Muscle layer of colon (tissue), 2 donors: Measurements from ENCODE around the gene IGFBP5.
A peak's percentile ranks its signal among the peaks of the same experiment; 100 is the strongest.

Experiments used
- H3K27ac ChIP-seq: one replicate; pipeline ENCODE4 v1.7.0; 2013; ENCODE audit warnings: low read depth, mild to moderate bottlenecking, low read length, moderate library complexity
- H3K27me3 ChIP-seq, 2 donors: one replicate each; pipeline ENCODE4 v1.7.0; 2013; ENCODE audit warnings: low read length in 2 of 2, mild to moderate bottlenecking in 2 of 2; ENCODE audit not compliant: insufficient read depth in 2 of 2, control insufficient read depth in 1 of 2
- H3K36me3 ChIP-seq: one replicate; pipeline ENCODE4 v1.7.0; 2013; ENCODE audit warnings: mild to moderate bottlenecking, low read length; ENCODE audit not compliant: insufficient read depth
- H3K4me1 ChIP-seq: one replicate; pipeline ENCODE4 v1.7.0; 2013; ENCODE audit warnings: mild to moderate bottlenecking, low read length; ENCODE audit not compliant: insufficient read depth
- H3K4me3 ChIP-seq, 2 donors: one replicate each; pipeline ENCODE4 v1.7.0; 2013; ENCODE audit warnings: low read length in 2 of 2, low read depth in 1 of 2, mild to moderate bottlenecking in 1 of 2, moderate library complexity in 1 of 2
- H3K9ac ChIP-seq: one replicate; pipeline ENCODE4 v1.7.0; 2013; ENCODE audit warnings: low read length
- H3K9me3 ChIP-seq: one replicate; pipeline ENCODE4 v1.7.0; 2013; ENCODE audit warnings: mild to moderate bottlenecking, low read length
- donor health status: abdominal sarcoma.
- donor health status: Adenocarcinoma of cecum.

IGFBP5 gene

DNA sequence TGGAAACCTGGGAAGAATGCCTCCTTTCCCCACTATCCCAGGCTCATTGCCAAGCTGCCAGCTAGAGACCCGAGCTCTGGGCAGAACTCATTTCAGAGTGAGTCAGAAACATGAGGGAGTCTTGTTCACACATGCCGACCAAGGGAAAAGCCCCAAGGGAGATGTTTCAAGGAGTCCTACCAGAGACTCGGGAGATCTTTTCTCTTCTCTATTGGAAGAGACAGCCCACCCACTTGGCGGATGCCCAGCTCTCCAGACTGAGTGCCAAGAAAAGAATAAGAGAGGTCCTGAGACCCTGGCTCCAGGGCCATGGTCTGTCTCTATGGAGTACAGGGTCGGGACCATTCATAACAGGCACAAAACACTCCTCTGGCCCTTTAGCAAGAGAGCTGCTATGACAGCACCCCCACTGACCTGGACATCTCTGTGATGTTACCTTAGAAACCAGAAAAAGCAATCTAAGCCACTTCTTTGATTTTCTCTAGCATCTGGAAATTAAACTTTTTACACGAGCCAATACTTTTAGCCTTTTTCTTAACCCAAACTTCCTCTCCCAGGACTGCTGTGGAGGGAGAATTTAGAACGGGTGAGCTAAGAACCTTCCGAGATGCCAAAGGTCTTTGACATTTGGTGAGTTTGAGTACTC lies 18.5 kb upstream of the IGFBP5 start:
- no peak overlapping the region for H3K9ac ChIP-seq

DNA sequence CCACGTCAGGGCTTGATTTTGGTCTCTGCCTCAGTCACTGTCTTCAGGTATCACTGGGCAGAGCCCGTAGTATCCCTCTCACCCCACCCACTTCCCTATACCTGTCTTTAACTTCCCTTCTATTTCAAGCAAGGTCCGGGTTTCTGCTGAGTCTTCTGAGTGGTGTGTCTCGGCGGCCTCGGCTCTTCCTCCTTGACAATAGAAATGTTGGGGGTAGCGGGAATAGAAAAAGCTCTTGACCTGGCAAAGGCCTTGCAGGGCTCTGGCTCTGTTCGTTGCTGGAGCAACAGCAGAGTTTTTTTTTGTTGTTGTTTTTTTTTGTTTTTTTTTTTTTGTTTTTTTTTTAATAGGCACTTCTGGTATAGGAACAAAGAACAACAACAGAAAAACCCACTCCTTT lies 16.0 kb upstream of the IGFBP5 start:
- Histone ChIP-seq H3K4me3 (no peak overlapping the region), H3K36me3 (no peaks in the 10 kb centered on the region), H3K9me3 (no peaks in the 10 kb centered on the region), H3K27me3 (no peaks in the 10 kb centered on the region), H3K4me1 (peaks cover 49% of the 10 kb centered on the region), H3K9ac (no peak overlapping the region), H3K27ac (peak overlapping the region; percentile 73)

More for the DNA sequence above, 18.5 kb upstream of the IGFBP5 start:
- Histone ChIP-seq H3K27me3 (no peaks in the 10 kb centered on the region), H3K4me3 (no peak overlapping the region), H3K36me3 (no peaks in the 10 kb centered on the region), H3K4me1 (peaks cover 65% of the 10 kb centered on the region), H3K9me3 (no peaks in the 10 kb centered on the region), H3K27ac (no peak overlapping the region)

DNA sequence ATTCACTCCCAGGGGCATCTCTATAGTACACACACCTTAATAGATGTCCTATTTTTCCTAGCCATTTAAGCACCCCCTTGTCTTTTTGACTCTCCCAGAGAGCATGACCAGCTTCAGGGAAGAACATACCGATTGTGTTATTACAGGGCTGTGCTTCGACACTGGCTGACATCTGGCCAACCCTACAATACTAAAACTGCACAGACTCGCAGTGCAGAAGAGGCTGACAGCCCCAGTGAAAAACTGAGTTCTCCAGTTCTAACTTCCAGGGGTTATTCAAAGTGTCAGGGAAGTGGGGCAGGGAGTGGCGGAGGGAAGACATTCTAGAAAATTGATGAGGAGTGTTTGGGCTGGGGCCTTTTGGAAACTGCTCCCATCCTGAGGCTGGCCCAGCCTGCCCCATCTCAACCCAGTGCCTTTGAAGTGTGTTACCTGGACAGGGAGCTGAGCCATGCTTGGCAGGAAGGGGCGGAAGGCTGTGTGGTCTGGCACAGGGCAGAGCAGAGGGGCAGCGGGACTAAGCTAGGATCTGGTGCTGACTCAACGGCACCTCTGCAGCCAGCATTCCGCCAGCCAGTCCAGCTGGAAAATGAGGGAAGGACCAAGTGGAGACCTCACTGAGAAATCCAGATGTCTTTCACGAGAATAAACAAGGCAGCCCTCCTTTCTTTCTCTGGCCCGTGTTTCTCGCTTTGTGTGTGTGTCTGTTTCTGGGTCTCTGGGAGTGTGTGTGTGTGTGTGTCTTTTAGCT lies 15.4 kb upstream of the IGFBP5 start:
- Histone ChIP-seq H3K4me1 (peaks cover 43% of the 10 kb centered on the region), H3K9ac (no peak overlapping the region), H3K9me3 (no peaks in the 10 kb centered on the region), H3K27me3 (no peaks in the 10 kb centered on the region), H3K27ac (peak overlapping the region; percentile 73), H3K4me3 (peak overlapping the region in 1 of 2 donors; percentile 3), H3K36me3 (no peaks in the 10 kb centered on the region)

DNA sequence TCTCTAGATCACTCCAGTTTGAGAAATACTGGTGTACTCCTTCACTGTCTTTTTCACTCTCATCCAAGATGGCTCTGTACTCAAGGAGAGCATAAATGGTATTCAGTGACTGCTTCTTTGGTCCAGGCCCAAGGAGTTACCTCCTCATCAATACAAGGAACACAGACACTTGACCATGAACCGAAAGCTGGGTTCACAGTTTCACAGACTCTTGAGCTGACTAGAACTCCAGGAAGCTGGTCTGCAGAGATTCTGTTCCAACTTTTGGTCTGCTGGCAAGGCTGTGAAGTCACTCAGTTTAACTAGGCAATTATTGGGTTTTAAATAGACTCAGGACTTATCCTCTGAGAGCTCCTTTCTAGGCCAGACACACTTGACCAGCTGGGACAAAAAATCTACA lies 7.4 kb upstream of the IGFBP5 start:
- peak overlapping the region in 1 of 2 donors; percentile 3 for H3K4me3 ChIP-seq
- H3K9ac ChIP-seq: no peak overlapping the region
- no peaks in the 10 kb centered on the region for H3K27me3 ChIP-seq
- H3K4me1 ChIP-seq: peaks cover 46% of the 10 kb centered on the region
- H3K36me3 ChIP-seq: no peaks in the 10 kb centered on the region
- no peaks in the 10 kb centered on the region for H3K9me3 ChIP-seq
- H3K27ac ChIP-seq: no peak overlapping the region

DNA sequence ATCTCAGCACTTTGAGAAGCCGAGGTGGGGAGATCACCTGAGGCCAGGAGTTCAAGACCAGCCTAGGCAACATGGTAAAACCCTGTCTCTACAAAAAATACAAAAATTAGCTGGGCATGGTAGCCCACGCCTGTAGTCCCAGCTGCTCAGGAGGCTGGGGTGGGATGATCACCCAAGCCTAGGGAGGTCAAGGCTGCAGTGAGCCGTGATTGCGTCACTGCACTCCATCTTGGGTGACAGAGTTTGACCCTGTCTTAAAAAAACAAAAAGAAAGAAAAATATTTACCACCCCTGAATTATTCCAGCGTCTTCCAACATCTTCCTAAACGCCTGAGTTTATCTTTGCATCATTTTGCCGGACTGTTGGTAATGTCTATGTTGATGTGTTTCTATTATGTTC lies 6.2 kb upstream of the IGFBP5 start:
- no peaks in the 10 kb centered on the region for H3K36me3 ChIP-seq
- no peaks in the 10 kb centered on the region for H3K27me3 ChIP-seq
- H3K27ac ChIP-seq: peak overlapping the region; percentile 59
- no peak overlapping the region for H3K9ac ChIP-seq
- H3K9me3 ChIP-seq: no peaks in the 10 kb centered on the region
- peaks cover 55% of the 10 kb centered on the region for H3K4me1 ChIP-seq
- H3K4me3 ChIP-seq: no peak overlapping the region

DNA sequence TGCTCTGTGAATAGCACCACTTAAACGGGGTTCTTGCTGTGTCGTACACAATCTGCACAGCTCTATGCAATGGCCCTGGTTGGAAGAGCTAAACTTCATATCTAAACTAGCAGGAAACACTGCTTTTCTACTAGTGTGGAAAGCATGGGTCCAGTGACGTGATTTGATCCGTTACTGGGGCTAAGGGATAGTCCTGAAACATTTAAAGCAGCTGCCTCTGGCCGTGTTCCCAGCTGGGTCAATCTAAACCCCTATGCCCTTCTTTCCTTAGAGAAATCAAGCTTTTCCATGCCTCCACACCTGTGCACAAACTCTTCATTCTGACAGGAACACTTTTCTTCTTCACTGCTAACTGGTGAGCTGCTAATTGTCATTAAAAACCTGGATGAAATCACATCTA lies 5.4 kb upstream of the IGFBP5 start:
- peak overlapping the region in 1 of 2 donors; percentile 22 for H3K4me3 ChIP-seq
- H3K36me3 ChIP-seq: no peaks in the 10 kb centered on the region
- H3K4me1 ChIP-seq: peaks cover 63% of the 10 kb centered on the region
- no peaks in the 10 kb centered on the region for H3K27me3 ChIP-seq
- peak overlapping the region; percentile 59 for H3K27ac ChIP-seq
- H3K9ac ChIP-seq: peak overlapping the region; percentile 42
- no peaks in the 10 kb centered on the region for H3K9me3 ChIP-seq

DNA sequence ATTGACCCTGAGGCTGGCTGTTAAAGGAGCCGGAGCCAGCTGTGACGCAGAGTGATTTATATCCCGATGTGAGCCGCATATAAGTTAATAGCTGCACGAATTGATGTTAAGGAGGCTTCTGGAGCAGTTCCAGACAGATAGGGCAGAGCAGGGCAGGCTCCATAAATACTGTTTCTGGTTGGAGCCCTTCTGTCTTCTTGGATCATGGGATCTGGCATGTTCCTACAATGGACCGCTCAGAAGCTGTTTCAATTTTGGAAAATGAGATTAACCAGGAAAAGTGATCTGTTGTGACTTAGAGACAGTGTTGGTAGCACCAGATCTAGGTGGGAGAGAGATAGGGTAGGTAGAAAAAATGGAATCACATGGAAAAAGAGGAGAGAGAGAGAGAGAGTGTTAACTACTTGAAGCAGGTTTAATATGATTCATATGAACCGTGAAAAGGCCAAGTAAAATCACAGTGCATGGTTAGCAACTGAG lies 4.8 kb upstream of the IGFBP5 start:
- no peaks in the 10 kb centered on the region for H3K27me3 ChIP-seq
- peak overlapping the region; percentile 4 to 22 for H3K4me3 ChIP-seq
- H3K36me3 ChIP-seq: no peaks in the 10 kb centered on the region
- peaks cover 68% of the 10 kb centered on the region for H3K4me1 ChIP-seq
- H3K27ac ChIP-seq: peak overlapping the region; percentile 59
- peak overlapping the region; percentile 42 for H3K9ac ChIP-seq
- no peaks in the 10 kb centered on the region for H3K9me3 ChIP-seq

DNA sequence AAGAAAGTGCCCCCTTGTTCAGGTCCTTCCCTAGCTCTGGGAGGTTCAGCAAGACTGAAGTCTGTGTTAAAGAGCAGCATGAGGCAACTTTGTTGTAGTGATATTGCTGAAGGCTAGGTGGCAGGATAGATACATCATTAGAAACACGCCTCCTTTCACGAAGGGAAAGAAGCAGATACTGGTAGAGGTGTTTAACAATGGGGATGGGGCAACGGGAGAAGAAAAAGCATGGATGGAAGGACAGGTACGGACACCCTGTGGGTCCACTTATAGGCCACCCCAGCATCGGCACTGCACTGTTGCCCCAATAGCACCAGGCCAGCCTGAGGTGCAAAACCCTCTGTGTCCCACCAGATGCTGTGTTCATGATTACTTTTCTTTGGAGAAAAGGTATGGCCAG lies 3.5 kb upstream of the IGFBP5 start:
- peak overlapping the region; percentile 59 for H3K27ac ChIP-seq
- H3K9ac ChIP-seq: no peak overlapping the region
- H3K4me1 ChIP-seq: peaks cover 68% of the 10 kb centered on the region
- peaks cover 0 to 10% of the 10 kb centered on the region in 2 donors for H3K27me3 ChIP-seq
- no peaks in the 10 kb centered on the region for H3K36me3 ChIP-seq
- H3K4me3 ChIP-seq: no peak overlapping the region
- no peaks in the 10 kb centered on the region for H3K9me3 ChIP-seq

DNA sequence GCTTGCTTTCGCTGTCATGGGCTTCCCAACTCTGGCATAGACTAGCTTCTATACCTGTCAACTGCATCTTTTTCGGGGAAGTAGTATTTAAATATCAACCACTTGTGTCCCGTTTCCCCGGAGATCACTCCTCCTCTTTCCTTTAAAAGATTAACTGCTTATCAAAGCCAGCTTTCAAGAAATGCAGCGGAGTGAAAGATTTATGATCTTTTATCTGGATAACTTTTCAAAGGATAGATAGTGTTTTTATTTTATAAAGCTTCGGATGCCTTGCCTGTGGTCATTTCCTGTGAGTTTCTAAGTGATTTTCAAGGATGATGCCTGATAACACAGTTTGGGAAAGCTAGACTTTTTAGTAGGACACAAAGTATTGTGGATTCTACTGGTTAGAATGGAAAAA lies 2.9 kb upstream of the IGFBP5 start:
- no peaks in the 10 kb centered on the region for H3K36me3 ChIP-seq
- no peaks in the 10 kb centered on the region for H3K9me3 ChIP-seq
- H3K4me1 ChIP-seq: peaks cover 66% of the 10 kb centered on the region

DNA sequence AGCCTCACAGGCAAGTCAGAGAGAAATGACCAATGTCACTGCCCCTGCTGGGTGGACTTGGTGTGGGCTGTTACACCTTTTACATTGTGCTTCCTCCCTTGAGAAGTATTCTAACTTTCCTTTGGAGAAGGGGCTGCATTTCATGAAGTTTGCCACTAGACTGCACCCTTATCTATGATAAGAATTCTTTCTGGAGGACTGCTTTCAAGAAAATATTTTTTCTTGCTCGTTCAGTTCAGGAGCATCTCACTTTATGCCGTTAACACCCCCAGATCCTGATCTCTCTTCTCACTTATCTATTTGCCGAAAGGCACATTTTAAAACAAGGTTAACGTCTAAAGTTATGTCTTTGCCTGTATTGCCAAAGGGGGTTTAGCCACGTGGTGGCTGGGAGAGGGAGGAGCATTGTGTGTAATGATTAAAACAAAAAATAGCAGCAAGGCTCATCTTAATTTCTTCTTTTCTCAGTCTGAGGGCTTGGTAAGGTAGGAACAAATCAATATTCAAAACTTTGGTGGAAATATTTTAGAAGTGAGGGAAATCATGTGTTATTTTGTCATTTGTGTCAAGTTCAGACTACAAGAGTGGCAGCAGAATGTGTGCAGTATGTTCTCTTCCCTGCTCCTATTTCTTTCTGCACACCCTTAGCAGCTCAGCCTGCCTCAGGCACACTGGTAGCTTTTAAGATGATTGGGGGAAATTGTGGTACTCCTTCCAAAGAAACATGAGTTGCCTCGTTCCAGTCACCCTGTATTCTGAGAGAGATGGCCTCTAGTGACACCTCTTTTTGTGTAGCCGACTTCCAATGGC lies 1.6 kb upstream of the IGFBP5 start:
- Histone ChIP-seq H3K4me3 (no peak overlapping the region), H3K9ac (no peak overlapping the region), H3K4me1 (peaks cover 55% of the 10 kb centered on the region), H3K27ac (peak overlapping the region; percentile 62), H3K36me3 (no peaks in the 10 kb centered on the region), H3K27me3 (peaks cover 0 to 10% of the 10 kb centered on the region in 2 donors), H3K9me3 (no peaks in the 10 kb centered on the region)

More for the DNA sequence above, 2.9 kb upstream of the IGFBP5 start:
- Histone ChIP-seq H3K4me3 (no peak overlapping the region), H3K27ac (peak overlapping the region; percentile 5), H3K27me3 (peaks cover 0 to 10% of the 10 kb centered on the region in 2 donors), H3K9ac (no peak overlapping the region)

DNA sequence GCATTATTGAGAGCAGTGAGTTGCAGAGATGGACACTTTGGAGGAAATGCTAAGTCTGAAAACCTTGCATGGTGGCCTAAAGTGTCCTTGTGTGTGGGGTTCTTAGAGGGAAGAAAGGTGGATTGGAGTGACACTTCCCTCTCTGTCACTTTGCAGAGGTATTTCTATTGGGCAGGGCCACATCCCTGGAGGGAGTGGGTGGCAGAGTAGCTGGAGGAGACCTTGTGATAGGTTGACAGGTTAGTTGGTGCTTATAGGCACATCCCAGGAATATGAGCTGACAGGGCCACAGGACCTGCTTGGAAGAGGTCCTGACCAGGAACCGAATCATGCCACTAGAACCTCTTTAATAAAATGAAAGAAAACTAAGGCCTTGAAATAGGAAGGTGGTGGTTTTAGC lies 972 bp upstream of the IGFBP5 start:
- Histone ChIP-seq H3K9ac (no peak overlapping the region), H3K9me3 (no peaks in the 10 kb centered on the region), H3K27ac (peak overlapping the region; percentile 62), H3K36me3 (no peaks in the 10 kb centered on the region), H3K4me1 (peaks cover 49% of the 10 kb centered on the region), H3K4me3 (no peak overlapping the region), H3K27me3 (peaks cover 0 to 10% of the 10 kb centered on the region in 2 donors)
